B cell (primary cell): ENCODE data around the gene FAM216B.

Source experiments
- CTCF ChIP-seq: fragments of 200-600 bp; IDR thresholded peaks from one replicate; pipeline ENCODE4 v1.8.0; 2022; ENCODE audit warnings: antibody characterized with exemption, mild to moderate bottlenecking
- EZH2 ChIP-seq: IDR thresholded peaks from 2 replicates; pipeline ENCODE4 v1.6.1; 2012; ENCODE audit warnings: borderline replicate concordance, low read depth, mild to moderate bottlenecking, moderate library complexity, low read length; ENCODE audit not compliant: insufficient read depth, poor library complexity, severe bottlenecking

- TF ChIP-seq CTCF (no peak), EZH2 (no peak)
Measured at GRCh38 chr13:42820451-42820850, 39.1 kb downstream of the FAM216B start.
